ENCODE results near the gene RXFP1. TPM values are rescaled to one million over a fixed set of nuclear protein-coding genes. Genes with fewer than 3 reads are reported as not detected.

RXFP1 gene
- total RNA-seq, 1 experiment from 2014 or later: 0.48 TPM

GRCh38 chr4:158671665-158671914 is 149.9 kb downstream of the RXFP1 start, which contains the start of gene C4orf46 (continued):
- TF ChIP-seq AR (CRISPR knock-in tag; IDR thresholded peaks at IDR 0.05): no peak
- TF ChIP-seq GABPB1 (CRISPR knock-in tag; IDR thresholded peaks at IDR 0.05): no peak
- no peak for TF ChIP-seq ZMAT4 (CRISPR knock-in tag; IDR thresholded peaks at IDR 0.05)
- no peak for TF ChIP-seq MYBL2 (CRISPR knock-in tag; IDR thresholded peaks at IDR 0.05)
- no peak for TF ChIP-seq USF1 (CRISPR knock-in tag; IDR thresholded peaks at IDR 0.05)
- no peak for TF ChIP-seq OVOL2 (CRISPR knock-in tag; IDR thresholded peaks at IDR 0.05; ENCODE audit: borderline replicate concordance)
- no peak for TF ChIP-seq SMAD3 (CRISPR knock-in tag; IDR thresholded peaks at IDR 0.05; ENCODE audit: borderline replicate concordance)
- TF ChIP-seq CTCF (IDR thresholded peaks at IDR 0.05): no peak
- no peak for TF ChIP-seq ZNF671 (CRISPR knock-in tag; IDR thresholded peaks at IDR 0.05)
- TF ChIP-seq ZNF512 (CRISPR knock-in tag; IDR thresholded peaks at IDR 0.05; ENCODE audit: borderline replicate concordance): no peak
- TF ChIP-seq E2F4 (CRISPR knock-in tag; IDR thresholded peaks at IDR 0.05; ENCODE audit: borderline replicate concordance, low read depth): no peak
- TF ChIP-seq KAT7 (CRISPR knock-in tag; IDR thresholded peaks at IDR 0.05; ENCODE audit: borderline replicate concordance): no peak
- TF ChIP-seq ETV6 (CRISPR knock-in tag; IDR thresholded peaks at IDR 0.05): no peak

- Mint-ChIP-seq H3K36me3 (peaks cover 7% of the 10 kb centered on the region), H3K9me3 (no peaks in the 10 kb centered on the region), H3K27ac (peak within 1 kb of the TSS; percentile 98), H3K4me1 (peaks cover 13% of the 10 kb centered on the region), H3K27me3 (ENCODE audit: low read depth) (no peaks in the 10 kb centered on the region), H3K4me3 (peak within 1 kb of the TSS; percentile 98)
- ChIA-PET CTCF (no interaction called here), POLR2A (no interaction called here)
- ATAC-seq (peak; percentile 91), DNase-seq (ENCODE audit: low spot score) (peak; percentile 99)
- TF ChIP-seq ARID4B (CRISPR knock-in tag; IDR thresholded peaks at IDR 0.05; ENCODE audit: borderline replicate concordance) (peak; percentile 60; the same call in 1 of the 2 replicates), E2F4 (CRISPR knock-in tag; IDR thresholded peaks at IDR 0.05; ENCODE audit: borderline replicate concordance, low read depth) (no peak), FOXP1 (CRISPR knock-in tag; IDR thresholded peaks at IDR 0.05; ENCODE audit: borderline replicate concordance) (peak; percentile 84; the same call in 1 of the 2 replicates), ETV6 (CRISPR knock-in tag; IDR thresholded peaks at IDR 0.05) (peak; percentile 57; the same call in 1 of the 2 replicates), ZNF138 (CRISPR knock-in tag; conservative IDR thresholded peaks at IDR 0.05) (peak; percentile 68; the same call in 1 of the 2 replicates), ZBTB21 (CRISPR knock-in tag; IDR thresholded peaks at IDR 0.05; ENCODE audit: borderline replicate concordance) (peak; percentile 90), NFYB (CRISPR knock-in tag; conservative IDR thresholded peaks at IDR 0.05; ENCODE audit: low read depth) (peak; percentile 62)
Measured at GRCh38 chr4:158671915-158672806, 150.5 kb downstream of the RXFP1 start, which contains the start of gene ETFDH. Gene ETFDH (plus strand): TSS chr4:158672296. CDS start chr4:158672457, 161 bp downstream.

Data from WTC11 (cell line).